Endothelial cell of umbilical vein (primary cell): ENCODE results near the gene ZAR1. TPM values are rescaled to one million over a fixed set of nuclear protein-coding genes. Genes with fewer than 3 reads are reported as not detected.

Experiments
- BruUV-seq: library from RNA; stranded (reverse); fragments of 400-500 nt; replicated peaks from 2 replicates; lab custom pipeline; 2021; lab: Mats Ljungman, UMichigan
- CTCF ChIA-PET: fragments of 300-600, 350-600 bp; sonication (Branson Sonifier 250); formaldehyde crosslinking; loops from one replicate; lab custom pipeline; 2021; ENCODE audit warnings: antibody characterized with exemption, inconsistent platforms; lab: Charles Lee
- POLR2A ChIA-PET: fragments of 300-600, 350-600 bp; sonication (Branson Sonifier 250); formaldehyde crosslinking; loops from one replicate; lab custom pipeline; 2021; ENCODE audit warnings: antibody characterized with exemption, inconsistent platforms; lab: Charles Lee
- DNase-seq: peaks from one replicate; pipeline ENCODE4 v3.0.0-alpha.2; 2011; ENCODE audit warnings: low read depth, low spot score
- FAIRE-seq: peaks from 2 replicates; lab custom pipeline; 2011; peaks lifted over from hg19 to GRCh38; lab: Jason Lieb, UNC
- H2AFZ ChIP-seq: 2 replicates; pipeline ENCODE4 v1.6.0; 2012; ENCODE audit warnings: low read depth, low read length, control low read depth, inconsistent platforms
- H3K27ac ChIP-seq: 2 replicates; pipeline ENCODE4 v1.5.1; 2011; ENCODE audit warnings: low read depth, mild to moderate bottlenecking, control low read depth, low read length, moderate library complexity; ENCODE audit not compliant: insufficient read depth
- H3K27me3 ChIP-seq, 2 experiments: 2 replicates each; pipeline versions ENCODE4 v1.6.0 to v1.6.1; 2011; ENCODE audit warnings: low read length in 2 of 2, mixed read lengths in 1 of 2; ENCODE audit not compliant: control insufficient read depth in 2 of 2, insufficient read depth in 2 of 2
- H3K36me3 ChIP-seq, 2 experiments: 2 replicates in 1 of 2; 3 replicates in 1 of 2; pipeline ENCODE4 v1.5.1; 2011; ENCODE audit warnings: low read length in 2 of 2, mild to moderate bottlenecking in 1 of 2, moderate library complexity in 1 of 2; ENCODE audit not compliant: control insufficient read depth in 2 of 2, insufficient read depth in 2 of 2; ENCODE audit errors: extremely low read depth in 1 of 2
- H3K4me1 ChIP-seq: 3 replicates; pipeline ENCODE4 v1.5.1; 2011; ENCODE audit warnings: mild to moderate bottlenecking, low read length; ENCODE audit not compliant: control insufficient read depth, insufficient read depth; ENCODE audit errors: extremely low read depth
- H3K4me2 ChIP-seq: 2 replicates; pipeline ENCODE4 v1.6.1; 2011; ENCODE audit warnings: low read length, control low read depth, mixed read lengths; ENCODE audit not compliant: insufficient read depth
- H3K4me3 ChIP-seq, 3 experiments: fragments of 200-600 bp in 1 of 3; sonication (generic), shearing (Covaris generic) in 1 of 3; replicated peaks in 1 of 3; 2 replicates each; pipeline ENCODE4 v1.5.1; 2011 to 2016; ENCODE audit warnings: control low read depth in 3 of 3, low read length in 3 of 3, mild to moderate bottlenecking in 2 of 3, inconsistent platforms in 1 of 3, low read depth in 1 of 3, moderate library complexity in 1 of 3; ENCODE audit not compliant: insufficient read depth in 1 of 3
- H3K79me2 ChIP-seq: 2 replicates; pipeline ENCODE4 v1.6.0; 2012; ENCODE audit warnings: low read length, inconsistent platforms; ENCODE audit not compliant: control insufficient read depth, insufficient read depth
- H3K9ac ChIP-seq: replicated peaks from 2 replicates; pipeline ENCODE3; 2011; ENCODE audit warnings: low read length, control low read depth; ENCODE audit not compliant: insufficient read depth; ENCODE audit errors: extremely low read depth
- H3K9me1 ChIP-seq: replicated peaks from 3 replicates; pipeline ENCODE4 v1.6.0; 2011; ENCODE audit warnings: mild to moderate bottlenecking, low read length; ENCODE audit not compliant: control insufficient read depth, insufficient read depth; ENCODE audit errors: extremely low read depth
- H3K9me3 ChIP-seq: replicated peaks from 2 replicates; pipeline ENCODE4 v1.5.1; 2012; ENCODE audit warnings: low read length, inconsistent platforms; ENCODE audit not compliant: control insufficient read depth, insufficient read depth
- H4K20me1 ChIP-seq: replicated peaks from 2 replicates; pipeline ENCODE3; 2011; ENCODE audit warnings: mild to moderate bottlenecking, low read length; ENCODE audit not compliant: control insufficient read depth, insufficient read depth; ENCODE audit errors: extremely low read depth
- EZH2 ChIP-seq: IDR thresholded peaks from 2 replicates; pipeline ENCODE4 v1.6.1; 2012; ENCODE audit warnings: borderline replicate concordance, low read depth, mild to moderate bottlenecking, moderate library complexity, low read length, inconsistent platforms; ENCODE audit not compliant: severe bottlenecking
- FOS ChIP-seq: IDR thresholded peaks from 2 replicates; pipeline ENCODE4 v1.6.1; 2011; ENCODE audit warnings: mild to moderate bottlenecking, low read length, moderate library complexity, borderline replicate concordance; ENCODE audit not compliant: insufficient read depth
- GATA2 ChIP-seq: IDR thresholded peaks from 2 replicates; pipeline ENCODE4 v1.7.0; 2011; ENCODE audit warnings: low read depth, mild to moderate bottlenecking, moderate library complexity, mixed read lengths, low read length; ENCODE audit not compliant: insufficient read length, insufficient read depth
- JUN ChIP-seq: IDR thresholded peaks from 2 replicates; pipeline ENCODE4 v1.6.1; 2011; ENCODE audit warnings: borderline replicate concordance, low read depth; ENCODE audit not compliant: insufficient read length, insufficient read depth
- MYC ChIP-seq: IDR thresholded peaks from one replicate; pipeline ENCODE4 v1.6.1; 2011; ENCODE audit warnings: mild to moderate bottlenecking, low read depth, low read length
- POLR2A ChIP-seq: IDR thresholded peaks from 2 replicates; pipeline ENCODE4 v1.6.1; 2012; ENCODE audit warnings: low read depth, mild to moderate bottlenecking, control low read depth, low read length
- POLR2AphosphoS5 ChIP-seq: IDR thresholded peaks from 2 replicates; pipeline ENCODE4 v1.6.1; 2012; ENCODE audit warnings: low read depth, mild to moderate bottlenecking, control low read depth, low read length, moderate library complexity; ENCODE audit not compliant: insufficient read depth
- dilution Hi-C: fragments of 300-500 bp; cut with MboI; formaldehyde crosslinking; loops from one replicate; pipeline ENCODE4 v1.15.0; 2019; ENCODE audit warnings: low sequenced_read_pairs; ENCODE audit not compliant: extremely low pct_ligation_motif_present
- intact Hi-C: fragments of 100-400 bp; cut with micrococcal nuclease; formaldehyde crosslinking; loops from one replicate; pipeline ENCODE4 v1.10.0; 2022
- polyA plus RNA-seq, 4 experiments: library from polyadenylated mRNA; depleted of rRNA in 3 of 4; stranded (reverse) in 3 of 4; unstranded in 1 of 4; fragments of >200 nt; gene quantifications; 2 replicates each; pipeline versions ENCODE4 v1.2.1 to v1.2.3, GENCODE V29; 2011 to 2012; ENCODE audit warnings: missing spikeins in 1 of 4
- total RNA-seq: library from RNA; stranded (reverse); gene quantifications from 2 replicates; pipeline ENCODE4 v1.2.3, GENCODE V29; 2021
- TF ChIP-seq, protein P1 (sequence below): IDR thresholded peaks from 2 replicates; pipeline ENCODE4 v1.6.1; 2011; ENCODE audit not compliant: insufficient read depth, insufficient read length
- TF ChIP-seq, protein P2 (sequence below), 2 donors: IDR thresholded peaks; 1 replicate in 1 of 2; 2 replicates in 1 of 2; pipeline ENCODE4 v1.5.1; 2011; ENCODE audit warnings: low read length in 2 of 2, mild to moderate bottlenecking in 2 of 2, moderate library complexity in 2 of 2, control low read depth in 1 of 2, inconsistent platforms in 1 of 2, low read depth in 1 of 2; ENCODE audit not compliant: insufficient read depth in 1 of 2; ENCODE audit errors: extremely low read depth in 1 of 2

ZAR1 gene
- total and polyA plus RNA-seq, 2 donors (not counting 3 experiments of a cell fraction or from before 2014, with no cell fraction given), result not detected

- dilution Hi-C loops (no loop called here), intact Hi-C loops (no loop called here)
- H3K79me2 ChIP-seq, result no peaks in the 10 kb centered on the region
- H3K27ac ChIP-seq, result no peak overlapping the region
- POLR2A ChIA-PET, result interaction anchor here (0.5 kb wide), 1 partner anchor 8 kb away, joined by 3 read pairs; no protein-coding TSS in a partner anchor
- FAIRE-seq (no peak), DNase-seq (no peak)
- H3K9me1 ChIP-seq, result no peaks in the 10 kb centered on the region
- no peak overlapping the region for H3K4me2 ChIP-seq
- no peaks in the 10 kb centered on the region for H4K20me1 ChIP-seq
- CTCF ChIA-PET, result interaction anchor here (1.1 to 1.2 kb wide), 2 partner anchors 15 to 36 kb away, joined by 3 read pairs; no protein-coding TSS in a partner anchor
- no peaks in the 10 kb centered on the region for H3K9me3 ChIP-seq
- H3K9ac ChIP-seq, result no peak overlapping the region
- H2AFZ ChIP-seq, result no peak overlapping the region
- H3K4me1 ChIP-seq, result no peaks in the 10 kb centered on the region
- TF ChIP-seq EZH2 (no peak), GATA2 (no peak), FOS (no peak), POLR2AphosphoS5 (no peak), MYC (no peak), POLR2A (no peak), JUN (no peak)
- TF ChIP-seq, protein P1, sequence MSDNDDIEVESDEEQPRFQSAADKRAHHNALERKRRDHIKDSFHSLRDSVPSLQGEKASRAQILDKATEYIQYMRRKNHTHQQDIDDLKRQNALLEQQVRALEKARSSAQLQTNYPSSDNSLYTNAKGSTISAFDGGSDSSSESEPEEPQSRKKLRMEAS, result no peak
- TF ChIP-seq, protein P2, sequence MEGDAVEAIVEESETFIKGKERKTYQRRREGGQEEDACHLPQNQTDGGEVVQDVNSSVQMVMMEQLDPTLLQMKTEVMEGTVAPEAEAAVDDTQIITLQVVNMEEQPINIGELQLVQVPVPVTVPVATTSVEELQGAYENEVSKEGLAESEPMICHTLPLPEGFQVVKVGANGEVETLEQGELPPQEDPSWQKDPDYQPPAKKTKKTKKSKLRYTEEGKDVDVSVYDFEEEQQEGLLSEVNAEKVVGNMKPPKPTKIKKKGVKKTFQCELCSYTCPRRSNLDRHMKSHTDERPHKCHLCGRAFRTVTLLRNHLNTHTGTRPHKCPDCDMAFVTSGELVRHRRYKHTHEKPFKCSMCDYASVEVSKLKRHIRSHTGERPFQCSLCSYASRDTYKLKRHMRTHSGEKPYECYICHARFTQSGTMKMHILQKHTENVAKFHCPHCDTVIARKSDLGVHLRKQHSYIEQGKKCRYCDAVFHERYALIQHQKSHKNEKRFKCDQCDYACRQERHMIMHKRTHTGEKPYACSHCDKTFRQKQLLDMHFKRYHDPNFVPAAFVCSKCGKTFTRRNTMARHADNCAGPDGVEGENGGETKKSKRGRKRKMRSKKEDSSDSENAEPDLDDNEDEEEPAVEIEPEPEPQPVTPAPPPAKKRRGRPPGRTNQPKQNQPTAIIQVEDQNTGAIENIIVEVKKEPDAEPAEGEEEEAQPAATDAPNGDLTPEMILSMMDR (IDR thresholded peaks at IDR 0.05; ENCODE audit: extremely low read depth in 1 of 2, insufficient read depth in 1 of 2, low read depth in 1 of 2, low read length in 2 of 2), result no peak
- no peaks in the 10 kb centered on the region for H3K27me3 ChIP-seq
- H3K4me3 ChIP-seq, result no peak overlapping the region
- H3K36me3 ChIP-seq, result peaks cover 20 to 26% of the 10 kb centered on the region in 2 experiments
- no TSS peak for BruUV-seq
Measured at GRCh38 chr4:48509543-48509942, 19.5 kb downstream of the ZAR1 start.
